ENCODE data around the gene FGFR2.

Gene FGFR2

DNA sequence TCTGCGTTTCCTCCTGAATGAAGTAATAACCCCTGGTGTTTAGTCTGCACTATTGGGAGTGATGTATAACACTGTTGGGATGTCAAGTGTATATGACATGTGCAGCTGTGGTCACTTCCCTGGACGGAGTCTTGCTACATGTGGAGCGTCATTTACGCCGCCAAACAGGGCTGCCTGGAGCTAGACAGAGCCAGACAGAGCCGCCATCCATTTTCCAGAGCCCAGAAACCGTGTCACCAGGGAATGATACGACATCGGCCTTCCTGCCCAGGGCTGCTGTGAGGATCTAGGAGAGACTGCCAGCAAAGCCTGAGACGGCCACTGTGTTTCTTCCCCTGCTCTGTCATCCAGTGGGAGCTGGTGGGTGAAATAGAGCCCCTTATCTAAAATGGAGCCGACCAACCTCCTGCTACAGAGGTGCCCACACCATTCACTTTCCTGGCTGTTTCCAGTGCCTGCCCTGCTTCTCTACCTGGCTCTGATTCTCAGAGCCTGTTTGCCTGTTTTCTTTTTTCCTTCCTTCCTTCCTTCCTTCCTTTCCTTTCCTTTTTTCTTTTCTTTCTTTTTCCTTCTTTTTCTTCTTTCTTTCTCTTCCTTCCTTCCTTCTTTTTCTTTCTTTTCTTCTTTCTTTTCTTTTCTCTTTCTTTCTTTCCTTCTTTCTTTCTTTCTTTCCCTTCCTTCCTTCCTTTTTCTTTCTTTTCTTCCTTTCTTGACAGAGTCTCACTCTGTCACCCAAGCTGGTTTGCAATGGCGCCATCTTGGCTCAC, 13.3 kb upstream of the FGFR2 start:
- H3K4me3 ChIP-seq (replicated peaks; ENCODE audit: low read depth, low read length): no peak overlapping the region
- no peak for DNase-seq (ENCODE audit: extremely low read depth, low read depth)
- TF ChIP-seq CTCF (IDR thresholded peaks at IDR 0.05; ENCODE audit: low read depth, low read length, missing control alignments): no peak

GRCh38 chr10:121610798-121611323, 12.6 kb upstream of the FGFR2 start:
- DNase-seq (ENCODE audit: extremely low read depth, low read depth): peak; percentile 7
- no peak for TF ChIP-seq CTCF (IDR thresholded peaks at IDR 0.05; ENCODE audit: low read depth, low read length, missing control alignments)
- H3K4me3 ChIP-seq (replicated peaks; ENCODE audit: low read depth, low read length): no peak overlapping the region

- TF ChIP-seq CTCF (IDR thresholded peaks at IDR 0.05; ENCODE audit: low read depth, low read length, missing control alignments): no peak
- no peak overlapping the region for H3K4me3 ChIP-seq (replicated peaks; ENCODE audit: low read depth, low read length)
- DNase-seq (ENCODE audit: extremely low read depth, low read depth): no peak
These were observed 11.5 kb upstream of the FGFR2 start for GRCh38 chr10:121609426-121610380.

- no peak for DNase-seq (ENCODE audit: extremely low read depth, low read depth)
- H3K4me3 ChIP-seq (replicated peaks; ENCODE audit: low read depth, low read length): no peak overlapping the region
- TF ChIP-seq CTCF (IDR thresholded peaks at IDR 0.05; ENCODE audit: low read depth, low read length, missing control alignments): peak; percentile 67
These were observed 10.4 kb upstream of the FGFR2 start for GRCh38 chr10:121608469-121609190.

DNA sequence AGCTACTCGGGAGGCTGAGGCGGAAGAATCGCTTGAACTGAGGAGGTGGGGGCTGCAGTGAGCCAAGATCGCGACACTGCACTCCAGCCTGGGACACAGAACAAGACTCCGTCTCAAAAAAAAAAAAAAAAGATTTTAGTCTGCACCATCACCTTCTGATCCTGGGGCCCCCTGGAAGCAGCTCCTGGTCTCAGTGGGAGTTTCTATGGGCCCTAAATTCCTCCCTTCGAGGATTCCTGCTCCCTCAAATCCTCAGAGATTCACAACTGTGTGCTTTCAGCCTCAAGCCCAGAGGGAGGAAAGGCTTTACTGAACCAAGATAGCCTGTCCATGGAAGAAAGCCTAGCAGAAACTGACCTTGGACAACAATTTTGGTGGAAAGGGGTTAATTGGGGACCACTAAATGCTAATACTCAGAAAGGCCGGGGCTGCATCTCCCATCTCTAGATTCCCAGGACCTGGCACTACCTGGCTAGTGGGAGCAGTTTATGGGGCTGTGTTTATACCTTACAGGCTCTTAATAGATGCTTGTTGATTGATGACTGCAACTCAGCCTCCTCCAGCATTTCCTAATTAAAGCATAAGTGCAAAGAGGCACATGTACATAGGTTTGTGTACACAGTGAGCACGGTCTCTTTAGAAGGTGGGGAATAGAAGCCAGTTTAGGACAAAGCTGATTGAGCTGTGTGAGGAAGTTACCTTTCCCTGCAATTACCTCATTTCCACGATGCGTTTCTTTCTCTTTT, 9.2 kb upstream of the FGFR2 start:
- TF ChIP-seq CTCF (IDR thresholded peaks at IDR 0.05; ENCODE audit: low read depth, low read length, missing control alignments): no peak
- DNase-seq (ENCODE audit: extremely low read depth, low read depth): no peak
- no peak overlapping the region for H3K4me3 ChIP-seq (replicated peaks; ENCODE audit: low read depth, low read length)

DNA sequence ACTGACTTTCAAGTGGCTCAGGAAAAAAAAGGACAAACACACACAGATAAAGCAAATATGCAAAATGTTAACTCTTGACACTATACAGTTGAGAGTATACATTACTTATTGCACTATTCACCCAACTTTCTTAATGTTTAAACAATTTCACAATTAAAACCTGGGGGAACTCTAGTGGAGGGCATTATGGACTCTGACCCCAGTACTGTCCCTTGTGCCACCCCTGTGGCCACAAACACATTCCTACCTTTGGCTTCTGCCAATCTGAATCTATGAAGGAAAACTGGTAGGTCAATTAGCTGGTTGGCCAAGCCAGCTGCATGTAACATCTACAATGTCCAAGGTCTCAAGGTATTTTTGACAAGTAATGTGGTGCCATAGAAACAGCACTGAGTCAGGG, 7.5 kb upstream of the FGFR2 start:
- H3K4me3 ChIP-seq (replicated peaks; ENCODE audit: low read depth, low read length): no peak overlapping the region
- no peak for DNase-seq (ENCODE audit: extremely low read depth, low read depth)
- no peak for TF ChIP-seq CTCF (IDR thresholded peaks at IDR 0.05; ENCODE audit: low read depth, low read length, missing control alignments)
